GM21619 (cell line): ENCODE measurements around the gene TBX21.

Experiments used
- ATAC-seq: cut with Tn5 transposase; IDR thresholded peaks from one replicate; pipeline ENCODE4 v1.9.1; 2021; ENCODE audit not compliant: unreplicated experiment

The TBX21 gene

GRCh38 chr17:47697906-47698711 is 34.9 kb upstream of the TBX21 start:
- ATAC-seq, result no peak

DNA sequence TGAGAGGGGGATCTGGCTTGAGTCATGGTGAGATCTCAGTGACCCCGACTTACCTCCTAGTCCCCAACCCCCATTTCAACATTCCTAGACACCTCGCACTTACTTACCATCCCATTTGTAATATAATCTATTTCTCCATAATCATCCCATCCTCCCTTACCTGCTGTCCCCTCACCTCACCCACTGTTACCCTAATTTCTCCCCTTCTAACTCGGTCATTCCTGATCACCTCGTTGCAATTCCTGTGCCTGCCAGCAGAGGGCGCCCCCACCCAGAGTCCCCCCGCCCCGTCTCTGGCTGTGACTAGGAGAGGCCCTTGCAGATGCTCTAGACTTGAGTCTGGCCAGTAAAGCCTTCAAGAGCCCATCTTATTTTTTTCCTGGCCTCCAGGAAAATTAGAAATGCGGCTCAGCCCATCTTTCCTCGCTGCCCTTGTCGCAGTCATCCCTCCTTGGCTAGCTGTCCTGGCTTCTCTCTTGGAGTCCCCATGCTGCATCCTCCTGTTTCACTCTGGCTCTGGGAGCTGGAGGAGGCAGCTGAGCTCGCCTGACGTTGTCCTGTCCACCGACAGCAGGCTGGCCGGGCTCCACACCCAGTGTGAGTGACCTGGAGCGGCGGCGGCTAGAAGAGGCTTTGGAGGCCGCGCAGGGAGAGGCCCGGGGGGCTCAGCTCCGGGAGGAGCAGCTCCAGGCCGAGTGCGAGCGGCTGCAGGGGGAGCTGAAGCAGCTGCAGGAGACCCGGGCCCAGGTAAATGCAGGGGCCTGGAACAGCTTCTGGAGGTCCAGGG is 34.1 kb upstream of the TBX21 start:
- no peak for ATAC-seq

DNA sequence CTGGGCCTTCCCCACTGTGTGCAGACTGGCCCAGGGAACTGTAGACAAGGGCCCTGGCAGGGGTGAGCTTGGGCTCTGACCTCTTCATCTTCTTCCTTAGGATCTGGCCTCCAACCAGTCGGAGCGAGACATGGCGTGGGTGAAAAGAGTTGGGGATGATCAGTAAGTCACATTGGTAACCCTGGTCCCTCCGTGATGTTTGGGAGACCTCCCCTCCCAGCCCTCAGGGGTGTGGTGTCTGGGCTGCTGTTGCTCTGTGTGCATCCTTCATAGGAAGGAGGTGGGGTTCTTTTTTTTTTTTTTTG is 33.5 kb upstream of the TBX21 start:
- no peak for ATAC-seq

DNA sequence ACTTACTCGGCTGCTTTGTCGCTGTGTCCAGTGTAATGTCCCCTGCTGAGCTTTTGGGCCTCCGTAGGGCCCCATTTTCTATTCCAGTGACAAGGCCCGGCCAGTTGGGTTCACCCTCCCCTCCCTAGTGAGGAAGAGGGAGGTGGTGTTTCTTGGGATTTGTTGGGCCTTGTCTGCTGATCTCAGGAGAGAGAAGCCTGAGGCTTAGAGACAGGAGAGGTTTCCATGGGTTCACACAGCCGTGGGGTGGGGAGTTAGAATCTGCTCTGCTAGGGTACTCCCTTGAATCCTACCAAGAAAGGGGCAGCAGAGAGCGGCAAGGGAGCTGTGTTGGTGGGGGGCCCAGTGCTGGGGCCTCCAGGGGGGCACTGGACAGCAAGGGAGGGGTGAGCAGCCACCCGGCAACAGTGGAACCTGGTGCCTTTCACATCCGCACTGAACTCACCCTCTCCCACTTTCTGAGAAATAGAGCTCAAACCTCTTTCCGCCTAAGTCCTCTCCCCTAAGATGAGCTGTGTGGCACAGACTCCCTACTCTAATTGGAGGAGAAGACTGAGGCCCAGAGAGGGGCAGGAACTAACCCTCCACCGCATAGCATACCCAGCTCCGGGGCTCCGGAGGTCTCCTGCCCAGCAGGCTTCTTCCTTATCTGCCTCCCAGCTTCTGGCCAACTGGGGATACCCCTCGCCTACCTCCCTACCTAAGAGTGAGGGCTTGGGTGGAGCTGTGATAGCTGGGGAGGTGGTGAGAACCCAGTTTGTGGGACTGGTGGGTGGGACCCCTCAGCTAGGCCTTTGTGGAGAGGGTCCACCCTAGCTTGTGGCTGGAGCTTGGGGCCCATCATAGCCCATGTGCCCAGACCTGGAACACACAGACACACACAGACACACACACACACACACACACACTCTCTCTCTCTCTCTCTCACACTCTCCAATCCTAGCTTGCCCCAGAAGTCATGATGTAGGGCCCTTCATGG is 32.3 kb upstream of the TBX21 start:
- ATAC-seq, result no peak

- ATAC-seq, result no peak
Observed at GRCh38 chr17:47701608-47702007, 31.4 kb upstream of the TBX21 start.

DNA sequence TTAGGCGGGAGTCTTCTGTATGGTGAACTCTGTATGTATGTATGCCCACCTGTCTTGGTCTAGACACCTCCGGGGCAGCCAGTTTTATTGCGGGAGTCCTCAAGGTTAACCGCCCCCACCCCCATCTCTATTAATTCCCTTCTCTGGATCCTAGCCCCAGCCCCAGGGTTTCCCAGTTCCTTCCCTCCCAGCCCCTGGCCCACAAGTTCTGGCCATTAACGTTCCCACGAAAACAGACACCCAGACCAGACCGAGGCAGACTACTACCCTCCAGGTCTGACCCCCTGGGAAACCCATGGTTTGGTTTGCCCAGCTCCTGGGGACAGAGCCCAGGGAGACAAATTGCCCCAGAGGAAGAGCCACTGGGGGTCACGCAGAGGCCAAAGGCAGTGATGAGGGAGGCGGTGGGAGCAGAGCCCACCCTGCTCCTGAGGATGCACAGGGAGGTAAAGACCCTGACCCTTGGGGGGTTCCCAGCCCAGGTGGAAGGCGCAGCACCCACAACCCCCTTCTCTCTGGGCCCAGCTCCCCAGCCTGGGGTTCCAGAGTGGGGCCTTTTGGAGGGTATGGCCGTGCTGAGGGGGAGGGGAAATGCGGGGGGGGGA is 30.5 kb upstream of the TBX21 start:
- no peak for ATAC-seq

DNA sequence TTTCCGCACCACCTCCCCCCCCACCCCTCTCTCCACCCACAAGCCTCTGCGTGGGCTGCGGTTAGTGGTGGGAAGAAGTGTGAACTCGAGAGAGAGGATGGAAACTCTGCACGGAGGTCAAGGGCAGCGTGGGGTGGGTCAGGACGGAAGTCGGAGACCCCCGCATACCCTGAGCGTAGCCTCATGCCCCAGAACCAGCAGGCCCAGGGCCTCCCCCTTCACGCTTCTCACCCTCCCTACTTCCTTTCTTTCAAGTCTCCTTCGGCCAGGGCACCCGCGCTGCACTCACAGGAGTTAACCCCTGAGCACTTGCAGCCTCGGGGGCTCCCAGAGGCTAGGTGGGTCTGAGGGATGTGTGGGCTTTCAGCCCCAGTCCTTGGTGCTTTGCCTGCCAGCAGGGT is 29.8 kb upstream of the TBX21 start:
- ATAC-seq, result no peak

GRCh38 chr17:47703671-47704070 is 29.4 kb upstream of the TBX21 start:
- no peak for ATAC-seq

- ATAC-seq, result no peak
Observed at GRCh38 chr17:47704116-47704515, 28.9 kb upstream of the TBX21 start.

GRCh38 chr17:47704736-47705135 is 28.3 kb upstream of the TBX21 start:
- no peak for ATAC-seq

DNA sequence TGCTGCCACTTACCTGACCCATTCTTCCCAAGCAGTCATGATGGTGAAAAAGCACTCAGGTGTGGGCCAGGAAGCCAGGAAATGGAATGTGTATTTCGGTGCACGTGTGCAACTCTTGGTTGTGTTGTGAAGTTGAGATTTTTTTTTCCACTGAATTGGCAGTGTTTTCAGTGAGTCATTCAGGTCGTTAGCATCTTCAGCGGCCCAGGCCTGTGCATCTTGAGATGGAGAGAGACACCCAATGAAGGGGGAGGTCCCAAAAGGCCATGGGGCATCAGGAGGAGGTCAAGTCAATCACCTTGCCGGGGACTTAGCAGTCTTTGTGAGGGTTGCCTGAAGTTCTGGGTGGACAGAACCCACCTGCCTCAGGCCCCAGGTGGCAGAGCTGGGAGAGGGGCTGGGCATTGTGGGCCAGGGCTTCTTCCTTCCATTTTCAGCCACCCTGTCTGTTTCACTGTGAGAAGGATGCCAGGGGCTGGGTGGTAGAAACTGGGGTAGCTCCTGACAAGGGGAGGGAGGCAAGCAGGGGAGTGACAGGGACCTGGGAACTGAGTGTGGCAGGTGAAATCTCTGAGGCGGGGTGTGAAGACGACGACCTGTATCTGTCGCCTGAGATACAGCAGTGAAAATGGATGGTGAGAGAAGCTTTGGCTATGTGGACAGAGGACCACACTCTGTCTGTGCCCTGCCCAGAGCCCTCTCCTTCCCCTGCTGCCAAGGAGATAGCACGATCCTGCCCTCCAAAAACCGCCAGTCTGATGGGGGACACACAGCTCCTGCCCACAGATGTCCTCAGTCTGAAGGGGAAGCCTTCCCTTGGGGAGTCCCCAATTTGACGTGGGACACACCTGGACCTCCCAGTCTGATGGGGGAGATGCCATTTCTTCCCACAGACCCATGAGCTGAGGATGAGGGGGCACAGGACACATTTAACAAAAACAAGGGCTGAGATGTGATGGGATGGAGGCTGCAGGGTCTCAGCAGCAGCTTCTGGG is 27.2 kb upstream of the TBX21 start:
- no peak for ATAC-seq

- ATAC-seq, result no peak
Observed at GRCh38 chr17:47707056-47707804, 25.8 kb upstream of the TBX21 start.

- ATAC-seq, result no peak
Observed at GRCh38 chr17:47707884-47708283, 25.2 kb upstream of the TBX21 start.

GRCh38 chr17:47708312-47708863 is 24.6 kb upstream of the TBX21 start:
- no peak for ATAC-seq

GRCh38 chr17:47708864-47709541 is 24.0 kb upstream of the TBX21 start:
- no peak for ATAC-seq

- ATAC-seq, result no peak
Observed at GRCh38 chr17:47709594-47709993, 23.4 kb upstream of the TBX21 start.

DNA sequence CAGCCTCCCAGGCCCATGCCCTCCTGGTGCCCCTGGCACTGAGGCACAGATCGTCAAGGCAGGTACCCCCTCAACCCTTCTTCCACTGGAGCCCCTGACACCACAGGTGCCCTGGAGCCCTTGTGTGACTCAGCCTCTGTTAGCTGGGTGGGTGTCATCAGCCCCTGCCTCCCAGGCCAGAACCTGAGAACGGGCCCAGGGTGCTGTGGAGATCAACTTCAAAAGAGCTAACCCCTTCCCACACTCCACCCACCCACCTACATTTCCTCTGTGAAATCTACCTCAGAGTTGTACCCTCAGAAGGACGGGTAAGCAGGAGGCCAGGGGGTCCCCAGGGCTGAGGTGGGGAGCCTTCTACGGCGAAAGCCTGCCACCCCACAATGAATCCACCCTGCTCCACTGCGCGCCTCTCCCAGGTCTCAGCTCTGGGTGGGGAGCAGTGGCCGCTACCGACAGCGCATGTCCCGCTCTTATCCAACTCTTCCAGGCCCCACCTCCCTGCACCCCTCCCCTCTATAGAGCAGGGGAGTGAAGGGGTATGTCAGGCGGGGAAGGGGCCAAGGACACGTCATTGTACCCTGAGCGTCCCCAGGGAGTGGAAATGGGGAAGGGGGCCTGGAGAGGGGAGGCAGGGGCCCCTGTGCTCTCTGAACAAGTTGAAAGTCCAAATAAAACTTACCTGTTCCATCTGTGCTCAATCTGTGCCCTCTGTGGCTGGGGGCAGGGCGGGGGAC is 21.5 kb upstream of the TBX21 start:
- ATAC-seq, result no peak
